OCI-LY7 (cell line): Measurements from ENCODE around the gene MARK2. TPM values are rescaled to one million over a fixed set of nuclear protein-coding genes. Genes with fewer than 3 reads are reported as not detected.

Experiments used
- BruUV-seq: library from RNA; stranded (reverse); fragments of 400-500 nt; replicated peaks from 2 replicates; lab custom pipeline; 2021; lab: Mats Ljungman, UMichigan
- CTCF ChIA-PET: fragments of 300-600 bp; sonication (Branson Sonifier 250); formaldehyde crosslinking; loops from one replicate; lab custom pipeline; 2022; ENCODE audit warnings: antibody characterized with exemption; ENCODE audit not compliant: unreplicated experiment; lab: Charles Lee
- POLR2A ChIA-PET: fragments of 300-600 bp; sonication (Branson Sonifier 250); formaldehyde crosslinking; loops from one replicate; lab custom pipeline; 2022; ENCODE audit warnings: antibody characterized with exemption; lab: Charles Lee
- DNase-seq: peaks from one replicate; pipeline ENCODE4 v3.0.0-alpha.2; 2015; ENCODE audit warnings: low spot score
- H2AFZ ChIP-seq: fragments of 200-600 bp; sonication (generic), shearing (Covaris generic); 2 replicates; pipeline ENCODE4 v1.6.1; 2014; ENCODE audit warnings: mild to moderate bottlenecking, antibody characterized with exemption, low read length, moderate library complexity
- H3K27ac ChIP-seq: fragments of 200-600 bp; sonication (generic); 2 replicates; pipeline ENCODE4 v1.5.1; 2014; ENCODE audit warnings: mixed run types, low read depth, mild to moderate bottlenecking, moderate library complexity, low read length, inconsistent platforms; ENCODE audit not compliant: poor library complexity, severe bottlenecking
- H3K36me3 ChIP-seq: fragments of 200-600 bp; sonication (generic); 2 replicates; pipeline ENCODE4 v1.6.1; 2014; ENCODE audit warnings: mild to moderate bottlenecking, antibody characterized with exemption, low read length, moderate library complexity, mixed read lengths; ENCODE audit not compliant: insufficient read depth
- H3K4me1 ChIP-seq: fragments of 200-600 bp; sonication (generic); 2 replicates; pipeline ENCODE4 v1.5.1; 2014; ENCODE audit warnings: mild to moderate bottlenecking, low read length; ENCODE audit not compliant: insufficient read depth, poor library complexity, severe bottlenecking
- H3K4me2 ChIP-seq: fragments of 200-600 bp; sonication (generic); 2 replicates; pipeline ENCODE4 v1.6.1; 2014; ENCODE audit warnings: mild to moderate bottlenecking, low read length
- H3K4me3 ChIP-seq: fragments of 200-600 bp; sonication (generic); 2 replicates; pipeline ENCODE4 v1.5.1; 2014; ENCODE audit warnings: mild to moderate bottlenecking, low read depth, low read length; ENCODE audit not compliant: poor library complexity, severe bottlenecking
- H3K79me2 ChIP-seq: fragments of 200-600 bp; sonication (generic); 2 replicates; pipeline ENCODE4 v1.6.1; 2016; ENCODE audit warnings: low read depth, mild to moderate bottlenecking, low read length, moderate library complexity, mixed read lengths; ENCODE audit not compliant: insufficient read depth
- H3K9me2 ChIP-seq: fragments of 200-600 bp; sonication (generic); 2 replicates; pipeline ENCODE4 v1.6.1; 2016; ENCODE audit warnings: mild to moderate bottlenecking, low read length, mixed read lengths; ENCODE audit not compliant: insufficient read depth
- H3K9me3 ChIP-seq: fragments of 200-600 bp; sonication (generic); 2 replicates; pipeline ENCODE4 v1.6.1; 2014; ENCODE audit warnings: mild to moderate bottlenecking, mixed run types, low read length, mixed read lengths
- H4K20me1 ChIP-seq: fragments of 200-600 bp; sonication (generic); 2 replicates; pipeline ENCODE4 v1.6.1; 2014; ENCODE audit warnings: mild to moderate bottlenecking, antibody characterized with exemption, low read length, moderate library complexity, mixed read lengths; ENCODE audit not compliant: insufficient read depth
- CTCF ChIP-seq: fragments of 200-600 bp; sonication (generic); conservative IDR thresholded peaks from 2 replicates; pipeline ENCODE4 v1.5.1; 2014; ENCODE audit warnings: mild to moderate bottlenecking, antibody characterized with exemption, low read length, moderate library complexity, mixed read lengths
- EZH2phosphoT487 ChIP-seq: fragments of 200-600 bp; sonication (generic); IDR thresholded peaks from 2 replicates; pipeline ENCODE4 v1.6.1; 2018; ENCODE audit warnings: low read depth, borderline replicate concordance, mild to moderate bottlenecking, mixed run types, antibody characterized with exemption, low read length, moderate library complexity, mixed read lengths
- intact Hi-C: fragments of 100-400 bp; cut with micrococcal nuclease; formaldehyde crosslinking; loops from one replicate; pipeline ENCODE4 v1.10.0; 2022; ENCODE audit not compliant: unreplicated experiment
- total RNA-seq, 2 experiments: library from RNA; depleted of rRNA in 1 of 2; stranded (reverse); fragments of >200 nt in 1 of 2; shearing (Covaris generic) in 1 of 2; gene quantifications; 2 replicates each; pipeline ENCODE4 v1.2.3, GENCODE V29; 2014 to 2022

Gene MARK2
- total RNA-seq, 2 experiments from 2014 or later = 22.7 to 45.4 TPM

GRCh38 chr11:63907063-63907462, 68.2 kb downstream of the MARK2 start:
- H3K27ac ChIP-seq = no peak overlapping the region
- H3K9me2 ChIP-seq = no peaks in the 10 kb centered on the region
- POLR2A ChIA-PET = no interaction called here
- peaks cover 69% of the 10 kb centered on the region for H3K36me3 ChIP-seq
- H2AFZ ChIP-seq = no peak overlapping the region
- no TSS peak for BruUV-seq
- H3K4me1 ChIP-seq = no peaks in the 10 kb centered on the region
- no peak overlapping the region for H3K4me2 ChIP-seq
- DNase-seq = no peak
- TF ChIP-seq EZH2phosphoT487 (no peak), CTCF (no peak)
- no peaks in the 10 kb centered on the region for H3K79me2 ChIP-seq
- H3K4me3 ChIP-seq = no peak overlapping the region
- CTCF ChIA-PET = interaction anchor here (0.6 to 1.5 kb wide), 3 partner anchors 9 to 69 kb away, joined by 3 to 10 read pairs (median 3); no protein-coding TSS in a partner anchor
- intact Hi-C loops = loop anchor here (5.0 kb wide), 1 partner anchor 40 kb away; no protein-coding TSS in a partner anchor
- no peaks in the 10 kb centered on the region for H3K9me3 ChIP-seq
- H4K20me1 ChIP-seq = no peaks in the 10 kb centered on the region

GRCh38 chr11:63907808-63908530, 69.1 kb downstream of the MARK2 start:
- peaks cover 60% of the 10 kb centered on the region for H3K36me3 ChIP-seq
- CTCF ChIA-PET = no interaction called here
- intact Hi-C loops = loop anchor here (5.0 kb wide), 1 partner anchor 39 kb away; no protein-coding TSS in a partner anchor

More at GRCh38 chr11:63907808-63908530, 69.1 kb downstream of the MARK2 start:
- DNase-seq = no peak
- Histone ChIP-seq H3K79me2 (no peaks in the 10 kb centered on the region), H3K4me3 (no peak overlapping the region), H4K20me1 (no peaks in the 10 kb centered on the region), H2AFZ (no peak overlapping the region), H3K4me1 (no peaks in the 10 kb centered on the region), H3K4me2 (no peak overlapping the region), H3K27ac (no peak overlapping the region), H3K9me3 (no peaks in the 10 kb centered on the region), H3K9me2 (no peaks in the 10 kb centered on the region)
- POLR2A ChIA-PET = no interaction called here
- TF ChIP-seq EZH2phosphoT487 = no peak
- no peak for TF ChIP-seq CTCF
- BruUV-seq = no TSS peak
